H1 (cell line): ENCODE data around the gene MCM7. TPM values are rescaled to one million over a fixed set of nuclear protein-coding genes. Genes with fewer than 3 reads are reported as not detected.

Experiments
- CREB1 ChIP-seq: IDR thresholded peaks from 2 replicates; pipeline ENCODE4 v1.6.1; 2012; ENCODE audit warnings: inconsistent platforms
- EP300 ChIP-seq, 2 experiments: IDR thresholded peaks; 1 replicate in 1 of 2; 2 replicates in 1 of 2; pipeline ENCODE4 v1.6.1; 2011 to 2012; ENCODE audit warnings: low read depth in 2 of 2, low read length in 2 of 2, mild to moderate bottlenecking in 2 of 2, borderline replicate concordance in 1 of 2, inconsistent platforms in 1 of 2, moderate library complexity in 1 of 2
- GABPA ChIP-seq: IDR thresholded peaks from 2 replicates; pipeline ENCODE4 v1.6.1; 2011; ENCODE audit warnings: mild to moderate bottlenecking, low read length, moderate library complexity, borderline replicate concordance; ENCODE audit not compliant: insufficient read depth
- KDM4A ChIP-seq: IDR thresholded peaks from one replicate; pipeline ENCODE4 v1.7.1; 2012; ENCODE audit warnings: low read depth, mild to moderate bottlenecking, moderate library complexity, low read length, inconsistent platforms; ENCODE audit not compliant: severe bottlenecking
- PHF8 ChIP-seq: fragments of 200-600 bp; sonication (generic); conservative IDR thresholded peaks from 2 replicates; pipeline ENCODE4 v1.7.1; 2012; ENCODE audit warnings: low read depth, mild to moderate bottlenecking, inconsistent platforms, low read length, moderate library complexity
- POLR2AphosphoS5 ChIP-seq: IDR thresholded peaks from 2 replicates; pipeline ENCODE4 v1.6.1; 2011; ENCODE audit warnings: low read depth, low read length
- SIN3A ChIP-seq, 2 experiments: IDR thresholded peaks in 1 of 2; conservative IDR thresholded peaks in 1 of 2; 2 replicates each; pipeline ENCODE4 v1.6.1; 2011 to 2012; ENCODE audit warnings: low read length in 2 of 2, improper control_type of control experiment in 1 of 2, low read depth in 1 of 2, mild to moderate bottlenecking in 1 of 2
- SIX5 ChIP-seq: IDR thresholded peaks from 2 replicates; pipeline ENCODE4 v1.6.1; 2011; ENCODE audit warnings: mild to moderate bottlenecking, low read depth, low read length
- polyA plus RNA-seq, 7 experiments: library from polyadenylated mRNA; depleted of rRNA in 3 of 7; stranded (reverse) in 5 of 7; unstranded in 2 of 7; fragments of >200 nt in 5 of 7; fragments of 200-250 nt in 2 of 7; gene quantifications; 1 replicate in 5 of 7; 2 replicates in 1 of 7; 4 replicates in 1 of 7; pipeline versions ENCODE4 v1.2.1 to v1.2.3, GENCODE V29; 2011 to 2013; ENCODE audit warnings: missing spikeins in 2 of 7, mixed read lengths in 2 of 7
- total RNA-seq: library from RNA; stranded (reverse); fragmentation: NEBNext Ultra II Directional; extraction: Animal tissue kit (Norgen Biotek cat#: 25700); gene quantifications from 2 replicates; pipeline ENCODE4 v1.2.1, GENCODE V29; 2021
- TF ChIP-seq, protein P1 (sequence below): IDR thresholded peaks from 2 replicates; pipeline ENCODE4 v1.6.1; 2011; ENCODE audit warnings: low read depth, mild to moderate bottlenecking, low read length; ENCODE audit not compliant: insufficient read depth

MCM7 gene
- total and polyA plus RNA-seq, 2 of the 8 experiments (the other 6 are each of a cell fraction or from before 2014, with no cell fraction given): 313 to 344 TPM

DNA sequence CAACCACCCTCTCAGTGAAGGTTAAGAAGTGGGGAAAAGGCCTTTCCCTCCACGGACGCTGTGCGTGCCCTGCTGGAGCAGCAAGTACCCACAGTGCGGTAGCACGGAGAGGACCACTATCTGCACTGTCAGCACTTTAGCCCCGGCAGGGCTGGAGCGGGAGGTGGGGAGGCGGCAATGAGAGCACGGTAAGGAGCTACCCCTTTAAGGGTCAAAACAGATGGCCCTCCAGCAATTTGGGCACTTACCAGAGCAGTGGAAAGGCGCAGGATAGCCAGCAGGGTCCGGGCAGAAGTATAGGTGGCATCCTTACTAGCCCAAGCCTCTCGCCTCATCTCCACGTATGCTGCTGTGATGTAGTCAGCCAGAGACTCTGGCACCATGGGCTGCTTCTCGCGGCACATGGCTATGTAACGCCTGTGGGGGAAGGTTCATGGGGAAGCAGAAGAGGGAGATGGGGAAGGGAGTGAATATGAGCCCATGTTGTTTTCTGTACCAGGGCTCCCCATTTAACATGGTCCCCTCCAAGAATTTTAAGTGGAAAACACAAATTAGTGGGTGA lies 7.2 kb downstream of the MCM7 start (continued):
- TF ChIP-seq GABPA: no peak
- no peak for TF ChIP-seq CREB1
- TF ChIP-seq SIN3A (conservative IDR thresholded peaks at IDR 0.05 in 1 of 2, IDR thresholded peaks at IDR 0.05 in 1 of 2; ENCODE audit: low read depth in 1 of 2, low read length in 2 of 2): no peak
- peak; percentile 96 for TF ChIP-seq POLR2AphosphoS5
- no peak for TF ChIP-seq KDM4A
- no peak for TF ChIP-seq SIX5
- TF ChIP-seq, protein P1, sequence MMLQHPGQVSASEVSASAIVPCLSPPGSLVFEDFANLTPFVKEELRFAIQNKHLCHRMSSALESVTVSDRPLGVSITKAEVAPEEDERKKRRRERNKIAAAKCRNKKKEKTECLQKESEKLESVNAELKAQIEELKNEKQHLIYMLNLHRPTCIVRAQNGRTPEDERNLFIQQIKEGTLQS: no peak
- TF ChIP-seq EP300 (IDR thresholded peaks at IDR 0.05; ENCODE audit: borderline replicate concordance in 1 of 2, low read depth in 2 of 2, low read length in 2 of 2): no peak
- no peak for TF ChIP-seq PHF8
- TF ChIP-seq, all 59 proteins: peak for 3
